ENCODE measurements around the gene MRFAP1L1.
A peak's percentile ranks its signal among the peaks of the same experiment; 100 is the strongest.

The MRFAP1L1 gene

GRCh38 chr4:6660430-6660829 is 49.2 kb downstream of the MRFAP1L1 start:
- no peak for DNase-seq (ENCODE audit: low read depth)

GRCh38 chr4:6659897-6660296 is 49.8 kb downstream of the MRFAP1L1 start:
- DNase-seq (ENCODE audit: low read depth): no peak

GRCh38 chr4:6658597-6659075 is 51.0 kb downstream of the MRFAP1L1 start:
- DNase-seq (ENCODE audit: low read depth): peak; percentile 28

DNA sequence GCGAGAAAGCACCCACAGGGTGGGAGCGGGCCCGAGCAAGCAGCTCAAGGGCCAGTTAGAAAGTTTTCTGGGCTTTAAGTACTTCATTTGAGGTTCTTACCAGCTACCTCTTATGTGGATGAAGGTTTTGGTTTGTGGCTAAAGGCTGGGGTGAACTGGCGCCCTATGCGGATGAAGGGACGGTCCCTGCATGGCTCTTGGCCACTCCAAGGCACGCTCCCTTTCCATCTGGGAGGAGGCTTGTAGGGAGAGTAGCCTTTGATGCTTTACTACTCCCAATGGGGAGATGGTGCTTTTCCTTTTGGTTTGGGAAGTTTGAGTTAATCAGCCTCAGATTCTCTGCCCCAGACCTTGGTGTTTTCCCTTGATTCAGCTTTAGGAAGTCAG is 51.5 kb downstream of the MRFAP1L1 start:
- DNase-seq (ENCODE audit: low read depth): no peak

Measured in ELR (cell line).